SK-N-SH treated with all-trans-retinoic acid at 6 μM for 48 hours (cell line): ENCODE measurements around the gene SOHLH1.

Experiments used
- ATAC-seq: fragments of 200-7000 bp; cut with Tn5 transposase; 3 replicates; pipeline ENCODE4 v1.9.1; 2020; ENCODE audit warnings: mild to moderate bottlenecking, moderate library complexity
- ARNTL ChIP-seq: fragments of 450-650 bp; formaldehyde crosslinking; IDR thresholded peaks from 2 replicates; pipeline ENCODE4 v1.5.0; 2020; ENCODE audit warnings: low read depth, mild to moderate bottlenecking, moderate library complexity, borderline replicate concordance
- BACH2 ChIP-seq: fragments of 250-450 bp; sonication (Bioruptor Pico); IDR thresholded peaks from 2 replicates; pipeline ENCODE4 v1.9.0; 2021; ENCODE audit warnings: mild to moderate bottlenecking, borderline replicate concordance
- CSDC2 ChIP-seq: fragments of 250-450 bp; sonication (Bioruptor Pico); IDR thresholded peaks from 2 replicates; pipeline ENCODE4 v1.5.0; 2020; ENCODE audit warnings: mild to moderate bottlenecking, moderate library complexity
- CSRNP3 ChIP-seq: fragments of 250-450 bp; sonication (Bioruptor Pico); IDR thresholded peaks from 2 replicates; pipeline ENCODE4 v1.5.1; 2021; ENCODE audit warnings: mild to moderate bottlenecking, moderate library complexity
- GLIS3 ChIP-seq: fragments of 250-450 bp; sonication (Bioruptor Pico); IDR thresholded peaks from 2 replicates; pipeline ENCODE4 v1.5.0; 2020; ENCODE audit warnings: mild to moderate bottlenecking, moderate library complexity
- ISL1 ChIP-seq: fragments of 250-450 bp; sonication (Bioruptor Pico); IDR thresholded peaks from 2 replicates; pipeline ENCODE4 v2.1.2; 2022; ENCODE audit warnings: mild to moderate bottlenecking, moderate library complexity
- OSR1 ChIP-seq: fragments of 250-450 bp; sonication (Bioruptor Pico); IDR thresholded peaks from 2 replicates; pipeline ENCODE4 v1.8.0; 2022; ENCODE audit warnings: moderate library complexity, mild to moderate bottlenecking, inconsistent platforms
- PATZ1 ChIP-seq: fragments of 250-450 bp; sonication (Bioruptor Pico); IDR thresholded peaks from 2 replicates; pipeline ENCODE4 v1.8.0; 2020; ENCODE audit warnings: mild to moderate bottlenecking, moderate library complexity, borderline replicate concordance
- POU6F1 ChIP-seq: fragments of 250-450 bp; sonication (Bioruptor Pico); IDR thresholded peaks from 2 replicates; pipeline ENCODE4 v1.8.0; 2021; ENCODE audit warnings: low read depth, mild to moderate bottlenecking, moderate library complexity, borderline replicate concordance
- PPARA ChIP-seq: fragments of 250-450 bp; sonication (Bioruptor Pico); IDR thresholded peaks from 2 replicates; pipeline ENCODE4 v1.5.0; 2020; ENCODE audit warnings: mild to moderate bottlenecking, borderline replicate concordance
- RARB ChIP-seq: fragments of 250-450 bp; sonication (Bioruptor Pico); IDR thresholded peaks from 2 replicates; pipeline ENCODE4 v1.8.0; 2021; ENCODE audit warnings: mild to moderate bottlenecking, moderate library complexity
- SNAI2 ChIP-seq: fragments of 250-450 bp; sonication (Bioruptor Pico); IDR thresholded peaks from 2 replicates; pipeline ENCODE4 v1.5.0; 2020; ENCODE audit warnings: mild to moderate bottlenecking, moderate library complexity
- TOX ChIP-seq: fragments of 250-450 bp; sonication (Bioruptor Pico); IDR thresholded peaks from 2 replicates; pipeline ENCODE4 v1.8.0; 2021; ENCODE audit warnings: mild to moderate bottlenecking, moderate library complexity, borderline replicate concordance
- TSHZ2 ChIP-seq: fragments of 250-450 bp; sonication (Bioruptor Pico); IDR thresholded peaks from 2 replicates; pipeline ENCODE4 v1.5.0; 2020; ENCODE audit warnings: mild to moderate bottlenecking, moderate library complexity
- ZC3H10 ChIP-seq: fragments of 250-450 bp; sonication (Bioruptor Pico); IDR thresholded peaks from 2 replicates; pipeline ENCODE4 v1.5.1; 2021; ENCODE audit warnings: mild to moderate bottlenecking, moderate library complexity
- ZFP3 ChIP-seq: fragments of 250-450 bp; sonication (Bioruptor Pico); IDR thresholded peaks from 2 replicates; pipeline ENCODE4 v1.5.0; 2020; ENCODE audit warnings: mild to moderate bottlenecking, moderate library complexity
- ZFP30 ChIP-seq: fragments of 450-650 bp; formaldehyde crosslinking; IDR thresholded peaks from 2 replicates; pipeline ENCODE4 v1.5.0; 2022; ENCODE audit warnings: mild to moderate bottlenecking, moderate library complexity
- ZNF565 ChIP-seq: fragments of 450-650 bp; formaldehyde crosslinking; conservative IDR thresholded peaks from 2 replicates; pipeline ENCODE4 v1.5.0; 2020; ENCODE audit warnings: low read depth, mild to moderate bottlenecking, moderate library complexity
- ZNF70 ChIP-seq: fragments of 450-650 bp; formaldehyde crosslinking; IDR thresholded peaks from 2 replicates; pipeline ENCODE4 v1.5.0; 2020; ENCODE audit warnings: mild to moderate bottlenecking, moderate library complexity
- ZNF8 ChIP-seq: fragments of 450-650 bp; formaldehyde crosslinking; IDR thresholded peaks from 2 replicates; pipeline ENCODE4 v1.5.0; 2020; ENCODE audit warnings: mild to moderate bottlenecking, moderate library complexity

SOHLH1 gene

GRCh38 chr9:135660407-135660806 lies 38.9 kb downstream of the SOHLH1 start:
- TF ChIP-seq ZFP3 (CRISPR knock-in tag): no peak
- no peak for TF ChIP-seq PATZ1 (CRISPR knock-in tag)
- no peak for ATAC-seq

- ATAC-seq: no peak
- TF ChIP-seq ISL1 (no peak), GLIS3 (CRISPR knock-in tag) (no peak), ZFP3 (CRISPR knock-in tag) (no peak), TOX (CRISPR knock-in tag) (no peak), BACH2 (CRISPR knock-in tag) (no peak), TSHZ2 (CRISPR knock-in tag) (no peak), OSR1 (CRISPR knock-in tag) (no peak), PATZ1 (CRISPR knock-in tag) (no peak), ZFP30 (CRISPR knock-in tag) (no peak), RARB (CRISPR knock-in tag) (no peak), ZNF70 (CRISPR knock-in tag) (no peak), ZNF8 (no peak), POU6F1 (no peak)
Observed at GRCh38 chr9:135659252-135659651, 40.0 kb downstream of the SOHLH1 start.

- no peak for ATAC-seq
- no peak for TF ChIP-seq SNAI2
- no peak for TF ChIP-seq TSHZ2 (CRISPR knock-in tag)
- TF ChIP-seq ARNTL (CRISPR knock-in tag): no peak
- no peak for TF ChIP-seq ZFP30 (CRISPR knock-in tag)
- TF ChIP-seq BACH2 (CRISPR knock-in tag): no peak
- no peak for TF ChIP-seq ZFP3 (CRISPR knock-in tag)
- TF ChIP-seq ZNF565: no peak
- TF ChIP-seq GLIS3 (CRISPR knock-in tag): no peak
- TF ChIP-seq ISL1: no peak
- TF ChIP-seq ZNF70 (CRISPR knock-in tag): no peak
- TF ChIP-seq PPARA: no peak
- no peak for TF ChIP-seq CSRNP3 (CRISPR knock-in tag)
- no peak for TF ChIP-seq POU6F1
- no peak for TF ChIP-seq CSDC2
- TF ChIP-seq PATZ1 (CRISPR knock-in tag): no peak
- TF ChIP-seq ZC3H10 (CRISPR knock-in tag): no peak
- TF ChIP-seq TOX (CRISPR knock-in tag): no peak
Observed at GRCh38 chr9:135657416-135657815, 41.9 kb downstream of the SOHLH1 start.
